ENCODE data around the gene EDEM3. TPM values are rescaled to one million over a fixed set of nuclear protein-coding genes. Genes with fewer than 3 reads are reported as not detected.

The EDEM3 gene, protein sequence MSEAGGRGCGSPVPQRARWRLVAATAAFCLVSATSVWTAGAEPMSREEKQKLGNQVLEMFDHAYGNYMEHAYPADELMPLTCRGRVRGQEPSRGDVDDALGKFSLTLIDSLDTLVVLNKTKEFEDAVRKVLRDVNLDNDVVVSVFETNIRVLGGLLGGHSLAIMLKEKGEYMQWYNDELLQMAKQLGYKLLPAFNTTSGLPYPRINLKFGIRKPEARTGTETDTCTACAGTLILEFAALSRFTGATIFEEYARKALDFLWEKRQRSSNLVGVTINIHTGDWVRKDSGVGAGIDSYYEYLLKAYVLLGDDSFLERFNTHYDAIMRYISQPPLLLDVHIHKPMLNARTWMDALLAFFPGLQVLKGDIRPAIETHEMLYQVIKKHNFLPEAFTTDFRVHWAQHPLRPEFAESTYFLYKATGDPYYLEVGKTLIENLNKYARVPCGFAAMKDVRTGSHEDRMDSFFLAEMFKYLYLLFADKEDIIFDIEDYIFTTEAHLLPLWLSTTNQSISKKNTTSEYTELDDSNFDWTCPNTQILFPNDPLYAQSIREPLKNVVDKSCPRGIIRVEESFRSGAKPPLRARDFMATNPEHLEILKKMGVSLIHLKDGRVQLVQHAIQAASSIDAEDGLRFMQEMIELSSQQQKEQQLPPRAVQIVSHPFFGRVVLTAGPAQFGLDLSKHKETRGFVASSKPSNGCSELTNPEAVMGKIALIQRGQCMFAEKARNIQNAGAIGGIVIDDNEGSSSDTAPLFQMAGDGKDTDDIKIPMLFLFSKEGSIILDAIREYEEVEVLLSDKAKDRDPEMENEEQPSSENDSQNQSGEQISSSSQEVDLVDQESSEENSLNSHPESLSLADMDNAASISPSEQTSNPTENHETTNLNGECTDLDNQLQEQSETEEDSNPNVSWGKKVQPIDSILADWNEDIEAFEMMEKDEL
- 10 to 100 TPM; 44.2 to 64.9 TPM for total RNA-seq
- 10 to 100 TPM; 30.8 to 36.8 TPM for polyA plus RNA-seq (ENCODE audit: insufficient read length in 2 of 2)
- long read RNA-seq, donor 1, full-length matches to known transcripts, result 3 of 3 reads
- long read RNA-seq, donor 1, partial matches to known transcripts, result 0 of 3 reads
- long read RNA-seq, donor 1, other reads (novel, unspliced or antisense), result 0 of 3 reads
- long read RNA-seq, donor 2, result 0 reads
- long read RNA-seq, donor 3, full-length matches to known transcripts, result 1 of 1 reads
- long read RNA-seq, donor 3, partial matches to known transcripts, result 0 of 1 reads
- long read RNA-seq, donor 3, other reads (novel, unspliced or antisense), result 0 of 1 reads
- long read RNA-seq, donor 4, full-length matches to known transcripts, result 1 of 1 reads
- long read RNA-seq, donor 4, partial matches to known transcripts, result 0 of 1 reads
- long read RNA-seq, donor 4, other reads (novel, unspliced or antisense), result 0 of 1 reads

DNA sequence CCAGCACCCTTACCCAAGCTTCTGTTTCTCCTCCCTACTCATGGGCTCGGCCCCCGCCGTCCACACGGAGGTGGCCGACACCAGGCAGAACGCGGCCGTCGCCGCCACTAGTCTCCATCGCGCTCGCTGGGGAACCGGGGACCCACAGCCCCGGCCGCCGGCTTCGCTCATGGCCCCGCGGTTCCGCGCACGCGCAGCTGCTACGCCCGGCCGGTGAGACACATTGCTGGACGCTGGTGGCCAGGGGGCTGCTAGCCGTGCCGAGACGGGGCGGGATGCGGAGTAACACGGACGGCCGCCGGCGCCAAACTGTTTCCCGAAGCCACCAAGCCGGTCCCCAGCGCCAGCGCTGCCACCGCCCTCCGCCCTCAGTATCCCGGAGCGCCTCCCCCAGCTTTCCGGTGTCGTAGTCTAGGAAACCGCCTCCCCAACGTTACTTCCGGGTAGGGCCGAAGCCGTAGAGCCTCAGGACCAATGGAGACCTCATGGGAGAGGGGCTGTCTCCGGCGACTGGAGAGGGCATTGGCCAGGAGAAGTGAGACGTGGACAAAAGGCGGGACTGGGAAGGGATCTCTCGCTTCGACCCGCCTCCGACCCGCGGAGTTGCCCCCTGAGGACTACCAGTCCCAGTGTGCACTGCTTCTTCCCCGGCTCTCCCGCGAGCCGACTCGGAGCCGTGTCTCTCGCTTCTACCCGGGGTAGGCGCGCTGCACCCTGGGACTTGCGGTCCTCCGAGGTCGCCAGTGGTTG is at the start of gene EDEM3:
EDEM3 (minus strand) TSS at position 383 of the 750 bp plus-strand sequence; CDS start at position 171, 212 bp downstream.
- H3K27ac ChIP-seq (ENCODE audit: low read depth, low read length), result peak within 1 kb of the TSS; percentile 93
- no peaks in the 10 kb centered on the region for H3K36me3 ChIP-seq (ENCODE audit: control insufficient read depth, insufficient read depth, low read length)
- peak within 1 kb of the TSS; percentile 85 for H3K4me3 ChIP-seq (ENCODE audit: low read depth, low read length)
- H3K4me1 ChIP-seq (ENCODE audit: control insufficient read depth, insufficient read depth, low read length), result no peaks in the 10 kb centered on the region
- DNase-seq (ENCODE audit: low read depth in 4 of 6, low spot score in 6 of 6), result peak; percentile 94 to 99 (median 96)
- no peaks in the 10 kb centered on the region for H3K27me3 ChIP-seq (ENCODE audit: control insufficient read depth, insufficient read depth, low read length)
- H3K9me3 ChIP-seq (ENCODE audit: control insufficient read depth, insufficient read depth, low read length), result no peaks in the 10 kb centered on the region
- WGBS (ENCODE audit: insufficient coverage), result 0% methylated on average over 76 of the region's 76 CpGs

DNA sequence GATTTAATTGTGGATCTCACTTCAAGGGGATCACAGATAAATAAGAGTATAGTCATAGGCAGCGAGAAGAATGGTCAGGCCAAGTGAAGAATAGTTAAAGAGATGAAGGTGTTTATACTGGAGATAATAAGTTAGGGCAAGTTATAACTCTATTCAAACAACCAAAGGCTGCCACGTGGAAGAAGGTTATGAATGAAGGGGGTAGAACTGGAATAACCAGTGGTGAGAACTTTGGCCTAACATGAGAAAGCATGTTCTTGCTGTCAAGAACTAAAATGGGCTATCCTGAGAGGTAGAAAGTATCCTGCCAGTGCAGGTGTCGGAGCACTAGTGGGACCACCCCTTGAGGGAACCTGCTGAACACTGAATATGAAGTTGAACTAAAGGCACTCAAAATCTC is 49.6 kb upstream of the EDEM3 start:
- H3K27me3 ChIP-seq (ENCODE audit: control insufficient read depth, insufficient read depth, low read length), result no peaks in the 10 kb centered on the region
- H3K4me3 ChIP-seq (ENCODE audit: low read depth, low read length), result no peak overlapping the region
- H3K9me3 ChIP-seq (ENCODE audit: control insufficient read depth, insufficient read depth, low read length), result no peaks in the 10 kb centered on the region
- no peak for DNase-seq (ENCODE audit: low read depth in 4 of 6, low spot score in 6 of 6)
- H3K4me1 ChIP-seq (ENCODE audit: control insufficient read depth, insufficient read depth, low read length), result no peaks in the 10 kb centered on the region
- H3K36me3 ChIP-seq (ENCODE audit: control insufficient read depth, insufficient read depth, low read length), result no peaks in the 10 kb centered on the region
- H3K27ac ChIP-seq (ENCODE audit: low read depth, low read length), result no peak overlapping the region
- 100% methylated on average over 1 of the region's 3 CpGs for WGBS (ENCODE audit: insufficient coverage)

DNA sequence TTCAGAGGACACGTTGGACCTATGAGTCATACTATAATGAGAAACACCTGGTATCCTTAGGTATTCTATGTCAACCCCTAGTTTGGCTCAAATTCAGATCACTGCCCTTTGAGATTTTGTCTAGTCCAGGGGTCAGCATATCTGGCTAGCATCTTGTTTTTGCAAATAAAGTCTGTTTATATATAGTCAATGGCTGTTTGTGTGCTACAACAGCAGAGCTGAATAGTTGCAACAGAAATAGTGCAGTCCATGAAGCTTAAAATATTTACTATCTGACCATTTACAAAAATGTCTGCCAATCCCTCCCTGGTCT is 48.5 kb upstream of the EDEM3 start:
- no peaks in the 10 kb centered on the region for H3K36me3 ChIP-seq (ENCODE audit: control insufficient read depth, insufficient read depth, low read length)
- no peak for DNase-seq (ENCODE audit: low read depth in 4 of 6, low spot score in 6 of 6)
- WGBS (ENCODE audit: insufficient coverage), result no CpG with 5 or more reads among the region's 1 CpG

DNA sequence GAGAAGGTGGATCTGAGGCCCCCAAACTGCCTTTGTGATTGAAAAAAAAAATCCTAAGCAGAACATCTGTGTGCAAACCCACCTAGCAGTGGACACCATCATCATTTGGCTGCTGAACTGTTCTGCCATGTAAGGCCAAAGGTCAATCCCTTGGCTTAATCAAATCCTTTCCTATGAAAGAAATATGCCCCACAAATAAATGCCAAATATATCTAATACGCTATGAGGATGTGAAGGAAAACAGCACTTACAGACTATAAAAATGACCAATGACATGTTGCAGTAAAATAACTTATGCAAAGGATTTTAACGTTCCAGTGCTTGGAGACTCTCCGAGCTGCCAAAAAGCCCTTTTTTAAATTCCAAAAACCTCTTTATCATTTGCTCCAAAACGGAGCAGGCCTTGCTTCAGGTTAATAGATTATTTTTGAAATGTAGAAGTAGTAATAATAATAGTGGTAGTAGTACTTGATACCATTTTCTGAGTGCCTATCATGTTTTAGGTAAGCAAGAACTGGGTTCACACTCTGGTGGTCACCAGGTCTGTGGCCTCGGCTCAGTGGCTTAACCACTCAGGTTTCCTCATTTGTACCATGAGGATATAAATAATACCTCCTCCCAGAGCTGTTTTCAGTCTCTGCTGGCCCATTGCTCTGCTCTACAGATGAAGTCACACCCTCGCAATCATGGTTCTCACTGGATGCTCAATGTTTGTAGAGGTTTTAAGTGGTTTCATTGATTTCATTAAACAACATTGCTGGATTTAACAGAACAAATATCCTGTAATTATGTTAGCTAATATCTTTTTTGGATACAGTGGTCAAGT is 47.9 kb upstream of the EDEM3 start:
- Histone ChIP-seq H3K27ac (ENCODE audit: low read depth, low read length) (no peak overlapping the region), H3K36me3 (ENCODE audit: control insufficient read depth, insufficient read depth, low read length) (no peaks in the 10 kb centered on the region), H3K27me3 (ENCODE audit: control insufficient read depth, insufficient read depth, low read length) (no peaks in the 10 kb centered on the region), H3K9me3 (ENCODE audit: control insufficient read depth, insufficient read depth, low read length) (no peaks in the 10 kb centered on the region), H3K4me3 (ENCODE audit: low read depth, low read length) (no peak overlapping the region), H3K4me1 (ENCODE audit: control insufficient read depth, insufficient read depth, low read length) (no peaks in the 10 kb centered on the region)
- 100% methylated on average over 1 of the region's 6 CpGs for WGBS (ENCODE audit: insufficient coverage)
- DNase-seq (ENCODE audit: low read depth in 4 of 6, low spot score in 6 of 6), result no peak

More for the DNA sequence above, 48.5 kb upstream of the EDEM3 start:
- H3K27ac ChIP-seq (ENCODE audit: low read depth, low read length), result no peak overlapping the region
- no peaks in the 10 kb centered on the region for H3K4me1 ChIP-seq (ENCODE audit: control insufficient read depth, insufficient read depth, low read length)
- no peaks in the 10 kb centered on the region for H3K27me3 ChIP-seq (ENCODE audit: control insufficient read depth, insufficient read depth, low read length)
- no peak overlapping the region for H3K4me3 ChIP-seq (ENCODE audit: low read depth, low read length)
- H3K9me3 ChIP-seq (ENCODE audit: control insufficient read depth, insufficient read depth, low read length), result no peaks in the 10 kb centered on the region

DNA sequence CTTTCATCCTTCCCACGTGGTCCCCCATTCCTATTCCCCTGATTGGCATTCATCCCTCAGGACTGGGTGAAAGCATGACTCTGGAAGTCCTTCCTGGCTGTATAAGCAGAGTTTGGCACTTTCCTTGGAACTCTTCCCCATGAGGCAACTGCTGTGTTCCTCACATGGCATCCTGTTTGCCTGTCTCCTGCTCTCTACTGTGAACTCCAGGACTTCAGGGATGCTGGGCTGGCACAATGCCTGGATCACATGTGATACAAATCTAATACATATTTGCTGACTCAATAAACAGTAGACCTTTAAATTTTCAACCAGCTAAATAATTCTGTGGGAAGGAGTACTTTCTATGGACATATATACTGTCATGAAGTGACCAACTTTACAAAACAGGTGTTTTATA is 46.8 kb upstream of the EDEM3 start:
- no peak for DNase-seq (ENCODE audit: low read depth in 4 of 6, low spot score in 6 of 6)
- Histone ChIP-seq H3K9me3 (ENCODE audit: control insufficient read depth, insufficient read depth, low read length) (no peaks in the 10 kb centered on the region), H3K27me3 (ENCODE audit: control insufficient read depth, insufficient read depth, low read length) (no peaks in the 10 kb centered on the region), H3K4me1 (ENCODE audit: control insufficient read depth, insufficient read depth, low read length) (no peaks in the 10 kb centered on the region), H3K36me3 (ENCODE audit: control insufficient read depth, insufficient read depth, low read length) (no peaks in the 10 kb centered on the region), H3K27ac (ENCODE audit: low read depth, low read length) (no peak overlapping the region), H3K4me3 (ENCODE audit: low read depth, low read length) (no peak overlapping the region)
- 88% methylated on average over 1 of the region's 1 CpG for WGBS (ENCODE audit: insufficient coverage)

DNA sequence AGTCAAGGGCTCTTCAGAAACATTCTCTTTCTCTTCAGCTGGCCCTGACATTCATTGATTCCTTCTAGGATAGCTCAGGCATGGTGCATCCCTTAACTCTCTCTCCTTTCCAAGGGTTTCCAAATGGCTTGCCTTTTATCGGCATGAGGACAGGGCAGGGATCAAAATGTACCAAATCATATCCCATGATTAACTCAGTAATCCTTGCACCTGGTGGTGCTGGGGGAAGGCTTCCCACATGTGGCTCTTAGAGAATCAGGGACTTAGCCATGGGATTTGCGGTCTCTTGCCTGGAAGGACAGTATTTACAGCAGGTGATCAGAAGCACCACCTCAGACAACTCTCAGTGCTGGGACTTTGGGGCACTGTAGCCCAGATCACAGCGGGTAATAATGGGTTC is 46.2 kb upstream of the EDEM3 start:
- Histone ChIP-seq H3K4me1 (ENCODE audit: control insufficient read depth, insufficient read depth, low read length) (no peaks in the 10 kb centered on the region), H3K27ac (ENCODE audit: low read depth, low read length) (no peak overlapping the region), H3K4me3 (ENCODE audit: low read depth, low read length) (no peak overlapping the region), H3K27me3 (ENCODE audit: control insufficient read depth, insufficient read depth, low read length) (no peaks in the 10 kb centered on the region), H3K9me3 (ENCODE audit: control insufficient read depth, insufficient read depth, low read length) (no peaks in the 10 kb centered on the region), H3K36me3 (ENCODE audit: control insufficient read depth, insufficient read depth, low read length) (no peaks in the 10 kb centered on the region)
- no peak for DNase-seq (ENCODE audit: low read depth in 4 of 6, low spot score in 6 of 6)
- 78% methylated on average over 1 of the region's 3 CpGs for WGBS (ENCODE audit: insufficient coverage)

DNA sequence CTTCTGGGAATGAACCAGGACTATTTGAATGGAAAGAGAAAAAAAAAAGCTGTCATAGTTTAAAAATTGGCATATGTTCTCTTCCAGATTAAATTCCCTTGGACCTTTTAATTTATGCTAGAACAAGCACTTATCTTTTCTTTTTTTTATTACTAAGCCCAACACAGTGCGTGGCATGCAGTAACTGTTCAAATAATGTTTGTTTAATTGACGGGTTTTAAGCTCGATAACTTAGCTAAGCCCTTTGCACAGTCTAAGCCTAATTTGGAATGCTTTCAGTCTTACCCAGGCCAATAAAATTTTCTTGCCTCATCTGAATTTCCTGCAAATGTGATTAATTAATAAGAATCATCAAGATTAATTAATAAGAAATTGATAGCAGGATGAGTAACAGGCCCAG is 39.3 kb upstream of the EDEM3 start:
- H3K27ac ChIP-seq (ENCODE audit: low read depth, low read length), result no peak overlapping the region
- H3K36me3 ChIP-seq (ENCODE audit: control insufficient read depth, insufficient read depth, low read length), result no peaks in the 10 kb centered on the region
- H3K27me3 ChIP-seq (ENCODE audit: control insufficient read depth, insufficient read depth, low read length), result no peaks in the 10 kb centered on the region
- DNase-seq (ENCODE audit: low read depth in 4 of 6, low spot score in 6 of 6), result no peak
- H3K4me3 ChIP-seq (ENCODE audit: low read depth, low read length), result no peak overlapping the region
- no CpG with 5 or more reads among the region's 3 CpGs for WGBS (ENCODE audit: insufficient coverage)
- H3K4me1 ChIP-seq (ENCODE audit: control insufficient read depth, insufficient read depth, low read length), result peaks cover 8% of the 10 kb centered on the region
- no peaks in the 10 kb centered on the region for H3K9me3 ChIP-seq (ENCODE audit: control insufficient read depth, insufficient read depth, low read length)

DNA sequence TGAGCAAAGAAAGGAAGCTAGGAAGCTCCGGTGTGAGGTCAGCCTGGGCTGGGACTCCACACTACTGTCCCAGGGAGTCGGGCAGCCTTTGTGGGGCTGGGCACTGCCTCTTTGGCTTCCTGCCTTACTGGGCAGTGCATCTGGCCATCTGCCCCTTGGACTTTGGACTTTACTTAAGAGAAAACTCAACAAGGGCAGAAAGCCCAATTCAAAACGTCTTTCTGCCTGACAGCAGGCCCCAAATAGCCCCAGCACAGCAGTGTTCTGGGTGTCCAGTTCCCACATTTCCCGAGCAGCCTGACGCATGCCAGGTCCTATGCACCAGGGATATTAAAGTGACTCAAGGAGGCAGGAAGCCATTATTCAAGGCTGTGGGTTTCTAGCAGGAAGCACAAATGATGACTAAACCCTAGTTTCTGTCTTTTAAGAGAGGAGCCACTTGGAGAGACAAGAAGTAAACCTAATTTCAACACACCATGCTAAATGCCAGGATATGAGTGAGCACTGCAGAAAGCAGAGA is 37.9 kb upstream of the EDEM3 start:
- peak in 4 of 6 donors; percentile 32 to 84 (median 44) for DNase-seq (ENCODE audit: low read depth in 4 of 6, low spot score in 6 of 6)
- 43% methylated on average over 4 of the region's 5 CpGs for WGBS (ENCODE audit: insufficient coverage)

More for the DNA sequence above, 37.9 kb upstream of the EDEM3 start:
- no peaks in the 10 kb centered on the region for H3K27me3 ChIP-seq (ENCODE audit: control insufficient read depth, insufficient read depth, low read length)
- no peak overlapping the region for H3K4me3 ChIP-seq (ENCODE audit: low read depth, low read length)
- H3K9me3 ChIP-seq (ENCODE audit: control insufficient read depth, insufficient read depth, low read length), result no peaks in the 10 kb centered on the region
- peak overlapping the region; percentile 40 for H3K27ac ChIP-seq (ENCODE audit: low read depth, low read length)
- H3K4me1 ChIP-seq (ENCODE audit: control insufficient read depth, insufficient read depth, low read length), result peaks cover 8% of the 10 kb centered on the region
- no peaks in the 10 kb centered on the region for H3K36me3 ChIP-seq (ENCODE audit: control insufficient read depth, insufficient read depth, low read length)

All from spinal cord (tissue), 10 donors.